ENCODE results near the gene PIP5K1A.
A peak's percentile ranks its signal among the peaks of the same experiment; 100 is the strongest.

Gene PIP5K1A

DNA sequence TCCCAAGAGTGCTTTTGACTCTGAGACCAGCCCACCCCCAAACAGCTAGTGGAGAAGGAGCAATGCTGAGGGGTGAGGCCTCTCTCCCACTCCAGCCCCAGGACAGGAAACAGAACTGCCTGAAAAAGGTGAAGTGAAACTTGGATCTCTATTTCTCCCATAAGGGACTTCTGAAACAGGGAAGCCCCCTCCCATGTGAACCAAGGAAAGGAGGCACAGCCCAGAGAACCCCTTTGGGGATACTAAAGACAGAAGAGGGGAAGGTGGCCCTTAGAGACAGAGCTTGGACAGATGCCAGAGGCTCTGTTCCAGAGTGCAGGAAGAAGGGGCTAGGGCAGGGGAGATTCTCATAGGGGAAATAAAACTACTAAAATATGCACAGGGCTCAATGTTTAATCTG lies 39.0 kb upstream of the PIP5K1A start (continued):
- TF ChIP-seq, protein P1, sequence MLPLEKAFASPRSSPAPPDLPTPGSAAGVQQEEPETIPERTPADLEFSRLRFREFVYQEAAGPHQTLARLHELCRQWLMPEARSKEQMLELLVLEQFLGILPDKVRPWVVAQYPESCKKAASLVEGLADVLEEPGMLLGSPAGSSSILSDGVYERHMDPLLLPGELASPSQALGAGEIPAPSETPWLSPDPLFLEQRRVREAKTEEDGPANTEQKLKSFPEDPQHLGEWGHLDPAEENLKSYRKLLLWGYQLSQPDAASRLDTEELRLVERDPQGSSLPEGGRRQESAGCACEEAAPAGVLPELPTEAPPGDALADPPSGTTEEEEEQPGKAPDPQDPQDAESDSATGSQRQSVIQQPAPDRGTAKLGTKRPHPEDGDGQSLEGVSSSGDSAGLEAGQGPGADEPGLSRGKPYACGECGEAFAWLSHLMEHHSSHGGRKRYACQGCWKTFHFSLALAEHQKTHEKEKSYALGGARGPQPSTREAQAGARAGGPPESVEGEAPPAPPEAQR (tag by site-specific recombination; IDR thresholded peaks at IDR 0.05) = no peak
- no peak for TF ChIP-seq ZNF677 (tag by site-specific recombination; IDR thresholded peaks at IDR 0.05)
- TF ChIP-seq ZNF23 (tag by site-specific recombination; IDR thresholded peaks at IDR 0.05; ENCODE audit: borderline replicate concordance) = no peak

DNA sequence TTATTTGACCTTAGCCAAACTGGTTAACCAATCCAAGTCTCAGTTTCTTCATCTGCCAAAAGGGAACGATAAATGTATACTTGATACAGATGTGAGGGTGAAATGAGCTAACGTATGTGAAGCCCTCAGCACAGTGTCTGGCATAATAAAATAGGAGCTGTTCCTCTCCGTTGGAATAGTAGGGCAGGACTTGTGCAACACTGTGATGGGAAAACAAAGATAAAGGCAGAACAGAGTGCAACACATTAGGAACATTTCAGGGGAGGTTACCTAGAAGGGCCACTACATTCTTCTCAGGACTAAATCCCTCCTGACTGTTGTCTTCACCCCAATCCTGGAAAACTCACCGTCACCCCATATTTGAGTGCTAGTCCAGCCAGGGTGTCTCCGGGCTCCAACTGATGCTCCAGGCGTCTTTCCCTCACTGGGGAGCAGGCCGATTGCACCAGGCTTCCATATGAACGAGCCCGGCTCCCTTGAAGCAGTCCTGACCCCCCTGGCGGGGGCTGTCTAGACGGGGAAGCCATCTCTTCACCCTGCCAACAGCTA lies 33.5 kb upstream of the PIP5K1A start:
- H3K4me3 ChIP-seq (ENCODE audit: low read depth, low read length) = peak overlapping the region; percentile 82
- H3K4me1 ChIP-seq (ENCODE audit: control insufficient read depth, insufficient read depth, low read length) = peaks cover 6% of the 10 kb centered on the region; the same call in 1 of the 2 replicates
- H3K36me3 ChIP-seq (ENCODE audit: control insufficient read depth in 2 of 2, insufficient read depth in 1 of 2, low read length in 2 of 2) = peaks cover 21 to 53% of the 10 kb centered on the region in 2 experiments
- ChIA-PET POLR2A (interaction anchor here (0.8 to 3.3 kb wide), 9 partner anchors 8 to 158 kb away, joined by 3 to 23 read pairs (median 4); partner anchors contain the start of genes MINDY1, TMOD4, TNFAIP8L2 and VPS72), CTCF (interaction anchor here (0.6 to 1.8 kb wide), 3 partner anchors 9 to 140 kb away, joined by 3 to 9 read pairs (median 4); partner anchors contain the start of gene TNFAIP8L2)
- TF ChIP-seq, protein P2, sequence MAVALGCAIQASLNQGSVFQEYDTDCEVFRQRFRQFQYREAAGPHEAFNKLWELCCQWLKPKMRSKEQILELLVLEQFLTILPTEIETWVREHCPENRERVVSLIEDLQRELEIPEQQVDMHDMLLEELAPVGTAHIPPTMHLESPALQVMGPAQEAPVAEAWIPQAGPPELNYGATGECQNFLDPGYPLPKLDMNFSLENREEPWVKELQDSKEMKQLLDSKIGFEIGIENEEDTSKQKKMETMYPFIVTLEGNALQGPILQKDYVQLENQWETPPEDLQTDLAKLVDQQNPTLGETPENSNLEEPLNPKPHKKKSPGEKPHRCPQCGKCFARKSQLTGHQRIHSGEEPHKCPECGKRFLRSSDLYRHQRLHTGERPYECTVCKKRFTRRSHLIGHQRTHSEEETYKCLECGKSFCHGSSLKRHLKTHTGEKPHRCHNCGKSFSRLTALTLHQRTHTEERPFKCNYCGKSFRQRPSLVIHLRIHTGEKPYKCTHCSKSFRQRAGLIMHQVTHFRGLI (tag by site-specific recombination; IDR thresholded peaks at IDR 0.05) = no peak
- TF ChIP-seq ZNF560 (tag by site-specific recombination; IDR thresholded peaks at IDR 0.05; ENCODE audit: borderline replicate concordance) (no peak), ZNF350 (tag by site-specific recombination; IDR thresholded peaks at IDR 0.05) (no peak), ZNF2 (tag by site-specific recombination; IDR thresholded peaks at IDR 0.05) (no peak), ZNF37A (tag by site-specific recombination; IDR thresholded peaks at IDR 0.05) (no peak), ZNF423 (tag by site-specific recombination; IDR thresholded peaks at IDR 0.05) (no peak), ZNF510 (tag by site-specific recombination; IDR thresholded peaks at IDR 0.05; ENCODE audit: insufficient replicate concordance) (no peak), GLIS1 (tag by site-specific recombination; IDR thresholded peaks at IDR 0.05) (peak; percentile 57), SCRT2 (tag by site-specific recombination; IDR thresholded peaks at IDR 0.05) (0 out of 2 replicates have a peak, but pooled peaks have one; percentile 16), ZNF248 (tag by site-specific recombination; IDR thresholded peaks at IDR 0.05) (no peak), ZNF600 (tag by site-specific recombination; IDR thresholded peaks at IDR 0.05) (peak; percentile 12; the same call in 1 of the 2 replicates), ZNF529 (tag by site-specific recombination; IDR thresholded peaks at IDR 0.05; ENCODE audit: insufficient replicate concordance) (no peak), ZNF571 (tag by site-specific recombination; IDR thresholded peaks at IDR 0.05) (no peak)
- TF ChIP-seq, protein P3, sequence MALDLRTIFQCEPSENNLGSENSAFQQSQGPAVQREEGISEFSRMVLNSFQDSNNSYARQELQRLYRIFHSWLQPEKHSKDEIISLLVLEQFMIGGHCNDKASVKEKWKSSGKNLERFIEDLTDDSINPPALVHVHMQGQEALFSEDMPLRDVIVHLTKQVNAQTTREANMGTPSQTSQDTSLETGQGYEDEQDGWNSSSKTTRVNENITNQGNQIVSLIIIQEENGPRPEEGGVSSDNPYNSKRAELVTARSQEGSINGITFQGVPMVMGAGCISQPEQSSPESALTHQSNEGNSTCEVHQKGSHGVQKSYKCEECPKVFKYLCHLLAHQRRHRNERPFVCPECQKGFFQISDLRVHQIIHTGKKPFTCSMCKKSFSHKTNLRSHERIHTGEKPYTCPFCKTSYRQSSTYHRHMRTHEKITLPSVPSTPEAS (tag by site-specific recombination; IDR thresholded peaks at IDR 0.05) = no peak
- H3K9me3 ChIP-seq (ENCODE audit: control insufficient read depth, insufficient read depth, low read depth, low read length) = no peaks in the 10 kb centered on the region
- H3K27ac ChIP-seq (ENCODE audit: extremely low read depth, low read depth, low read length) = peak overlapping the region; percentile 63

DNA sequence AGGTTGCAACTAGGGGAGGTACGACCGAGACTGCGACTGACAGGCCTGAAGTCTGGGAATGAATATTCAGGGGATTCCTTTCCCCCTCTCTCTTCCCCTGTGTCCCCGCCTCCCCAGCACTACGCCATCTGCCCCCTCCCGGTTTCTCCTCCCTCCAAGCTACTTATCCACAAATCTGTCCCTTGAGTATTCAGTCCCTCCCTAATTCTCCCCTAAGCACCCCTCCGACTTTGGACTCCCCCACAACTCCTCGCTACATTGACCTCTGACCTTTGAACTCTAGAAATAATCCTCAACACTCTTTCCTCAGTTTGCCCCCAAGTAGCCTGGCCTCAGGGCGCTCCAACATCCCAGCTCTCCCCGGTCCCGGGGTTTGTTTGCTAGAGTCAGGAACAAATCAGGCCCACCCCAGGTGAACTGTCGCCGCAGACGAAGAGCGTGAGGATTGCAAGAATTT lies 33.0 kb upstream of the PIP5K1A start:
- no peaks in the 10 kb centered on the region for H3K9me3 ChIP-seq (ENCODE audit: control insufficient read depth, insufficient read depth, low read depth, low read length)
- H3K4me1 ChIP-seq (ENCODE audit: control insufficient read depth, insufficient read depth, low read length) = peaks cover 6% of the 10 kb centered on the region; the same call in 1 of the 2 replicates
- POLR2A ChIA-PET = interaction anchor here (0.8 to 3.3 kb wide), 9 partner anchors 9 to 159 kb away, joined by 3 to 23 read pairs (median 4); partner anchors contain the start of genes MINDY1, TMOD4, TNFAIP8L2 and VPS72
- peak overlapping the region; percentile 82 for H3K4me3 ChIP-seq (ENCODE audit: low read depth, low read length)
- peaks cover 17 to 53% of the 10 kb centered on the region in 2 experiments for H3K36me3 ChIP-seq (ENCODE audit: control insufficient read depth in 2 of 2, insufficient read depth in 1 of 2, low read length in 2 of 2)
- H3K27ac ChIP-seq (ENCODE audit: extremely low read depth, low read depth, low read length) = peak overlapping the region; percentile 63
- CTCF ChIA-PET = interaction anchor here (0.6 to 1.8 kb wide), 3 partner anchors 9 to 141 kb away, joined by 3 to 9 read pairs (median 4); partner anchors contain the start of gene TNFAIP8L2
- 0 out of 2 replicates have a peak, but pooled peaks have one; percentile 9 for TF ChIP-seq KLF9 (tag by site-specific recombination; IDR thresholded peaks at IDR 0.05; ENCODE audit: low read depth)
- TF ChIP-seq KLF8 (tag by site-specific recombination; IDR thresholded peaks at IDR 0.05) = peak; percentile 58
- TF ChIP-seq, protein P3 (tag by site-specific recombination; IDR thresholded peaks at IDR 0.05) = 0 out of 2 replicates have a peak, but pooled peaks have one; percentile 16
- peak; percentile 97 for TF ChIP-seq BCL11B (tag by site-specific recombination; IDR thresholded peaks at IDR 0.05; ENCODE audit: low read depth)
- TF ChIP-seq ZIC2 (tag by site-specific recombination; IDR thresholded peaks at IDR 0.05) = 0 out of 2 replicates have a peak, but pooled peaks have one; percentile 29
- TF ChIP-seq, protein P4, sequence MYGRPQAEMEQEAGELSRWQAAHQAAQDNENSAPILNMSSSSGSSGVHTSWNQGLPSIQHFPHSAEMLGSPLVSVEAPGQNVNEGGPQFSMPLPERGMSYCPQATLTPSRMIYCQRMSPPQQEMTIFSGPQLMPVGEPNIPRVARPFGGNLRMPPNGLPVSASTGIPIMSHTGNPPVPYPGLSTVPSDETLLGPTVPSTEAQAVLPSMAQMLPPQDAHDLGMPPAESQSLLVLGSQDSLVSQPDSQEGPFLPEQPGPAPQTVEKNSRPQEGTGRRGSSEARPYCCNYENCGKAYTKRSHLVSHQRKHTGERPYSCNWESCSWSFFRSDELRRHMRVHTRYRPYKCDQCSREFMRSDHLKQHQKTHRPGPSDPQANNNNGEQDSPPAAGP (tag by site-specific recombination; IDR thresholded peaks at IDR 0.05) = peak; percentile 95
- peak; percentile 39; the same call in 1 of the 2 replicates for TF ChIP-seq ZEB2 (tag by site-specific recombination; IDR thresholded peaks at IDR 0.05)
- 0 out of 2 replicates have a peak, but pooled peaks have one; percentile 21 for TF ChIP-seq ZBTB7A (tag by site-specific recombination; IDR thresholded peaks at IDR 0.05; ENCODE audit: low read depth)
- TF ChIP-seq ZNF677 (tag by site-specific recombination; IDR thresholded peaks at IDR 0.05) = no peak
- TF ChIP-seq ZBTB21 (tag by site-specific recombination; IDR thresholded peaks at IDR 0.05) = peak; percentile 28
- TF ChIP-seq ZNF843 (tag by site-specific recombination; IDR thresholded peaks at IDR 0.05) = peak; percentile 51; the same call in 1 of the 2 replicates
